Prostate gland (tissue), 2 donors: ENCODE results near the gene SLC16A6. TPM values are rescaled to one million over a fixed set of nuclear protein-coding genes. Genes with fewer than 3 reads are reported as not detected.
"Not testable (repeated sequence)": the region's sequence is repeated elsewhere in the genome, so short reads cannot be mapped to it uniquely, and the experiment has no call there.

ENCODE experiments used
- DNase-seq: peaks from one replicate; pipeline ENCODE4 v3.0.0-alpha.2; 2019; ENCODE audit warnings: low spot score
- H3K27ac ChIP-seq, 2 donors: fragments of 200-600 bp; sonication (generic); 2 replicates each; pipeline ENCODE4 v1.5.1; 2017 to 2019
- H3K27me3 ChIP-seq: fragments of 200-600 bp; sonication (generic); replicated peaks from 2 replicates; pipeline ENCODE4 v1.5.1; 2019; ENCODE audit not compliant: insufficient read depth
- H3K36me3 ChIP-seq, 2 donors: fragments of 200-600 bp; sonication (generic); 1 replicate in 1 of 2; 2 replicates in 1 of 2; pipeline versions ENCODE4 v1.5.1 to v1.8.1; 2017 to 2019
- H3K4me1 ChIP-seq: fragments of 200-600 bp; sonication (generic); replicated peaks from 2 replicates; pipeline ENCODE4 v1.5.1; 2019
- H3K4me3 ChIP-seq, 2 donors: fragments of 200-600 bp; sonication (generic); 2 replicates each; pipeline ENCODE4 v1.5.1; 2017 to 2019
- H3K9me3 ChIP-seq: fragments of 200-600 bp; sonication (generic); 2 replicates; pipeline ENCODE4 v1.5.1; 2017
- POLR2A ChIP-seq: fragments of 450-650 bp; IDR thresholded peaks from one replicate; pipeline ENCODE4 v1.6.1; 2016; ENCODE audit warnings: antibody characterized with exemption, mild to moderate bottlenecking
- POLR2AphosphoS5 ChIP-seq: sonication (generic); formaldehyde crosslinking; IDR thresholded peaks from one replicate; pipeline ENCODE4 v1.6.1; 2017; ENCODE audit warnings: antibody characterized with exemption
- WGBS: methylation state at CpG from one replicate; pipeline ENCODE4 v1.1.5; 2018; 5-methylcytosine and 5-hydroxymethylcytosine counted together
- intact Hi-C: fragments of 100-400 bp; cut with DNase I; formaldehyde crosslinking; loops from one replicate; pipeline ENCODE4 v1.14.2; 2022
- total RNA-seq, 2 donors: library from RNA; depleted of rRNA; stranded (reverse); fragments of >200 nt; gene quantifications; one replicate each; pipeline ENCODE4 v1.1.0, GENCODE V29; 2016
- TF ChIP-seq, protein P1 (sequence below), 4 experiments: fragments of 200-600 bp in 2 of 4; fragments of 450-650 bp in 2 of 4; sonication (generic) in 2 of 4; IDR thresholded peaks; 1 replicate in 3 of 4; 2 replicates in 1 of 4; pipeline ENCODE4 v1.5.1; 2016 to 2019; ENCODE audit warnings: antibody characterized with exemption in 4 of 4, mild to moderate bottlenecking in 2 of 4, moderate library complexity in 2 of 4

Gene SLC16A6
- total RNA-seq, 2 donors from 2014 or later = 0.41 to 0.85 TPM

DNA sequence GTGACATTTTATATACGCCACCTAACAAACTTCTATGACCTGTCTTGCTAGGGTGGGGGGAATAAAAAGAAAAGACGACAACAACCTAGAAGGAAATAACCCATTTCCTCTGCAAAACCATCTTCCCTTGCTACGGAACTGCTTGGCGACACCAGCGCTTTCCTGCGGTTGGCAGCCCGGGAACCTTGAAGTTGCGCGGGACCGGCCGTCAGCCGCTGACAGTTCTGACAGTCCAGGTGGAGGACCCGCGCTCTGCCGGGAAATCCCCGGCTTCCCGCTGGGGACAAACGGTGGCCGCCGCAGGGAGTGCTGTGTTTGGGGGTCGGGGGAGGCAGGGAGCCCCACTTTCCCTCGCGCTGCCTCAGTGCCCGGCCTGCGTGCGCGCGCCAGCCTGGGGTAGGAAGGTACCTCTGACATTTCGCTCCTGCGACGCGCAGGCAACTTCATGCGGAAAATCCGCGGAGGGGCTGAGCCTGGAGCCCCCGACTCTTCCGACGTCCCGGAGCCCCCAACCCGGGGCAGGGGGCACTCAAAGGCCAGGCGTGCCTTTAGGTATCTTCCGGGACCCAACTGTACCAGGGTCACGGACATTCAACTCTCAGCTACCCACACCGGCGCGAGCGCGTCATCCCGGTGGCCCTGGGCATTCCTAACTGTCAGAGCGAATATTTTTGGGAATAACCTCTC, 516 bp downstream of the SLC16A6 start:
- peak; percentile 28 for DNase-seq
- H3K9me3 ChIP-seq = no peaks in the 10 kb centered on the region
- intact Hi-C loops = no loop called here
- no peak for TF ChIP-seq POLR2AphosphoS5
- TF ChIP-seq POLR2A = no peak
- TF ChIP-seq, protein P1, sequence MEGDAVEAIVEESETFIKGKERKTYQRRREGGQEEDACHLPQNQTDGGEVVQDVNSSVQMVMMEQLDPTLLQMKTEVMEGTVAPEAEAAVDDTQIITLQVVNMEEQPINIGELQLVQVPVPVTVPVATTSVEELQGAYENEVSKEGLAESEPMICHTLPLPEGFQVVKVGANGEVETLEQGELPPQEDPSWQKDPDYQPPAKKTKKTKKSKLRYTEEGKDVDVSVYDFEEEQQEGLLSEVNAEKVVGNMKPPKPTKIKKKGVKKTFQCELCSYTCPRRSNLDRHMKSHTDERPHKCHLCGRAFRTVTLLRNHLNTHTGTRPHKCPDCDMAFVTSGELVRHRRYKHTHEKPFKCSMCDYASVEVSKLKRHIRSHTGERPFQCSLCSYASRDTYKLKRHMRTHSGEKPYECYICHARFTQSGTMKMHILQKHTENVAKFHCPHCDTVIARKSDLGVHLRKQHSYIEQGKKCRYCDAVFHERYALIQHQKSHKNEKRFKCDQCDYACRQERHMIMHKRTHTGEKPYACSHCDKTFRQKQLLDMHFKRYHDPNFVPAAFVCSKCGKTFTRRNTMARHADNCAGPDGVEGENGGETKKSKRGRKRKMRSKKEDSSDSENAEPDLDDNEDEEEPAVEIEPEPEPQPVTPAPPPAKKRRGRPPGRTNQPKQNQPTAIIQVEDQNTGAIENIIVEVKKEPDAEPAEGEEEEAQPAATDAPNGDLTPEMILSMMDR (IDR thresholded peaks at IDR 0.05) = no peak
- H3K36me3 ChIP-seq = no peaks in the 10 kb centered on the region
- H3K4me3 ChIP-seq = peak overlapping the region; percentile 45 to 56
- H3K27ac ChIP-seq = peak overlapping the region; percentile 26 to 36
- H3K27me3 ChIP-seq = no peaks in the 10 kb centered on the region
- WGBS = 2% methylated on average over 35 of the region's 50 CpGs
- peaks cover 5% of the 10 kb centered on the region for H3K4me1 ChIP-seq

DNA sequence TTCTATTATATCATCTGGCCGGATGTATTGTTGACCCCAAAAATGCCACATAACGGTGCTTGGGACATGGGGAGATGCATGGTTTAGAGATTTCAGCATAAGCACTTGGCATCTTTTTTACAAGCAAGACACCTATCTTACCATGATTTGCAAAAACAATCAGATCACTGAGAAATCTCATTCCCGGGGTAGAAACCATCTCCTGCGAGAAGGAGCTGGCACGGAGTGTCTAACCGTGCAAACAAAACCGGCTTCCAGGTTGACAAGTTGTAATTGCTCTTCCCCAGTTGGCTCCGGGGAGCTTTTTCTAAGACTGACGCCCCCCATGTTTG, 1.0 kb downstream of the SLC16A6 start:
- H3K27ac ChIP-seq = no peak overlapping the region
- no peak for TF ChIP-seq POLR2A
- H3K4me1 ChIP-seq = peaks cover 5% of the 10 kb centered on the region
- no peaks in the 10 kb centered on the region for H3K27me3 ChIP-seq
- intact Hi-C loops = no loop called here
- H3K9me3 ChIP-seq = no peaks in the 10 kb centered on the region
- WGBS = 16% methylated on average over 9 of the region's 9 CpGs
- no peak overlapping the region for H3K4me3 ChIP-seq
- no peaks in the 10 kb centered on the region for H3K36me3 ChIP-seq
- no peak for DNase-seq

GRCh38 chr17:68289473-68289872, 1.5 kb downstream of the SLC16A6 start:
- WGBS = 47% methylated on average over 7 of the region's 7 CpGs
- peak; percentile 28 for TF ChIP-seq POLR2AphosphoS5
- TF ChIP-seq, protein P1 (IDR thresholded peaks at IDR 0.05) = no peak
- H3K36me3 ChIP-seq = no peaks in the 10 kb centered on the region
- intact Hi-C loops = no loop called here
- no peak overlapping the region for H3K4me3 ChIP-seq
- DNase-seq = peak; percentile 13
- no peak overlapping the region for H3K27ac ChIP-seq
- no peaks in the 10 kb centered on the region for H3K9me3 ChIP-seq
- H3K4me1 ChIP-seq = peaks cover 5% of the 10 kb centered on the region
- no peaks in the 10 kb centered on the region for H3K27me3 ChIP-seq

DNA sequence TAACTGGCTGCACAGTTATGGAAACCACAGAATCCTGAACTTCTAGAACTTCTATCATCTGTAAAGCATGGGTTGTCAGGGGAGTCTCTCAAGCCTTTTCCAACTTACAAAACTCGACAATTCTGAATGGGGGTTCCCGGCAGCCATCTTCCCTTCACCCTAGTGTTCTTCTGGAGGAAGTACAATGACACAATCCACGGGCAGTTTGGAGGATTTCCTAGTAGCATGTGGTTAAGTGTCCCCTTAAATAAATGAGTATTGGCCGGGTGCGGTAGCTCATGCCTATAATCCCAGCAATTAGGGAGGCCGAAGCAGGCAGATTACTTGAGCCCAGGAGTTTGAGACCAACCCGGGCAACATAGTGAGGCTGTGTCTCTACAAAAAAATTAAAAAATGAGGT, 2.1 kb downstream of the SLC16A6 start:
- Histone ChIP-seq H3K27me3 (no peaks in the 10 kb centered on the region), H3K27ac (no peak overlapping the region), H3K4me1 (peaks cover 5% of the 10 kb centered on the region), H3K4me3 (no peak overlapping the region), H3K36me3 (no peaks in the 10 kb centered on the region), H3K9me3 (no peaks in the 10 kb centered on the region)
- TF ChIP-seq POLR2AphosphoS5 (no peak), POLR2A (no peak)
- TF ChIP-seq, protein P1 (IDR thresholded peaks at IDR 0.05) = no peak
- DNase-seq = no peak
- intact Hi-C loops = no loop called here
- 77% methylated on average over 7 of the region's 7 CpGs for WGBS

- Histone ChIP-seq H3K4me3 (no peak overlapping the region), H3K27ac (no peak overlapping the region), H3K4me1 (peaks cover 5% of the 10 kb centered on the region), H3K9me3 (no peaks in the 10 kb centered on the region), H3K27me3 (no peaks in the 10 kb centered on the region), H3K36me3 (no peaks in the 10 kb centered on the region)
- DNase-seq = no peak
- intact Hi-C loops = no loop called here
- WGBS = 88% methylated on average over 5 of the region's 5 CpGs
- TF ChIP-seq, protein P1 (IDR thresholded peaks at IDR 0.05) = no peak
- TF ChIP-seq POLR2A (no peak), POLR2AphosphoS5 (no peak)
Measured at GRCh38 chr17:68288375-68288774, 2.6 kb downstream of the SLC16A6 start.

DNA sequence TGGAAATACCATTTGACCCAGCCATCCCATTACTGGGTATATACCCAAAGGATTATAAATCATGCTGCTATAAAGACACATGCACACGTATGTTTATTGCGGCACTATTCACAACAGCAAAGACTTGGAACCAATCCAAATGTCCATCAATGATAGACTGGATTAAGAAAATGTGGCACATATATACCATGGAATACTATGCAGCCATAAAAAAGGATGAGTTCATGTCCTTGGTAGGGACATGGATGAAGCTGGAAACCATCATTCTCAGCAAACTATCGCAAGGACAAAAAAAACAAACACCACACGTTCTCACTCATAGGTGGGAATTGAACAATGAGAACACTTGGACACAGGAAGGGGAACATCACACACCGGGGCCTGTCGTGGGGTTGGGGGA, 9.0 kb downstream of the SLC16A6 start:
- intact Hi-C loops, DNase-seq, H3K36me3 ChIP-seq, H3K27me3 ChIP-seq, H3K4me3 ChIP-seq, H3K9me3 ChIP-seq, H3K4me1 ChIP-seq, H3K27ac ChIP-seq: not testable (repeated sequence)
- 87% methylated on average over 6 of the region's 6 CpGs for WGBS
